ENCODE results near the gene TFPI.
"Not testable (repeated sequence)": the region's sequence is repeated elsewhere in the genome, so short reads cannot be mapped to it uniquely, and the experiment has no call there.

The TFPI gene

GRCh38 chr2:187544371-187545080 is 9.7 kb downstream of the TFPI start:
- POLR2A ChIA-PET (ENCODE audit: low non-redundant PET), result no interaction called here
- no peak overlapping the region for H3K27ac ChIP-seq
- no peak for TF ChIP-seq CTCF (conservative IDR thresholded peaks at IDR 0.05; ENCODE audit: low read depth)
- no peak for DNase-seq (ENCODE audit: low spot score)
- CTCF ChIA-PET, result no interaction called here

- no peak for TF ChIP-seq CTCF (conservative IDR thresholded peaks at IDR 0.05; ENCODE audit: low read depth)
- CTCF ChIA-PET, result interaction anchor here (0.8 kb wide), 1 partner anchor 44 kb away, joined by 4 read pairs; no protein-coding TSS in a partner anchor
- POLR2A ChIA-PET (ENCODE audit: low non-redundant PET), result no interaction called here
- H3K27ac ChIP-seq, result no peak overlapping the region
- DNase-seq (ENCODE audit: low spot score), result no peak
These were observed 10.7 kb downstream of the TFPI start for GRCh38 chr2:187543488-187543887.

GRCh38 chr2:187542123-187542522 is 12.1 kb downstream of the TFPI start:
- ChIA-PET POLR2A (ENCODE audit: low non-redundant PET) (no interaction called here), CTCF (no interaction called here)
- no peak overlapping the region for H3K27ac ChIP-seq
- no peak for DNase-seq (ENCODE audit: low spot score)
- TF ChIP-seq CTCF (conservative IDR thresholded peaks at IDR 0.05; ENCODE audit: low read depth), result no peak

- no peak for TF ChIP-seq CTCF (conservative IDR thresholded peaks at IDR 0.05; ENCODE audit: low read depth)
- CTCF ChIA-PET, result no interaction called here
- DNase-seq (ENCODE audit: low spot score), result peak; percentile 20
- no peak overlapping the region for H3K27ac ChIP-seq
- POLR2A ChIA-PET (ENCODE audit: low non-redundant PET), result no interaction called here
These were observed 12.8 kb downstream of the TFPI start for GRCh38 chr2:187541086-187542085.

GRCh38 chr2:187538222-187538621 is 16.0 kb downstream of the TFPI start:
- CTCF ChIA-PET; POLR2A ChIA-PET (ENCODE audit: low non-redundant PET); H3K27ac ChIP-seq; DNase-seq (ENCODE audit: low spot score): not testable (repeated sequence)

- CTCF ChIA-PET, result not testable (repeated sequence)
These were observed 18.9 kb downstream of the TFPI start for GRCh38 chr2:187535381-187535780.

GRCh38 chr2:187532333-187533120 is 21.7 kb downstream of the TFPI start:
- H3K27ac ChIP-seq, result no peak overlapping the region
- ChIA-PET CTCF (interaction anchor here (0.6 to 2.2 kb wide), 2 partner anchors 16 to 33 kb away, joined by 3 to 7 read pairs; no protein-coding TSS in a partner anchor), POLR2A (ENCODE audit: low non-redundant PET) (no interaction called here)
- TF ChIP-seq CTCF (conservative IDR thresholded peaks at IDR 0.05; ENCODE audit: low read depth), result no peak
- no peak for DNase-seq (ENCODE audit: low spot score)

More at GRCh38 chr2:187535381-187535780, 18.9 kb downstream of the TFPI start:
- DNase-seq (ENCODE audit: low spot score); POLR2A ChIA-PET (ENCODE audit: low non-redundant PET); H3K27ac ChIP-seq: not testable (repeated sequence)

All from RWPE1 (cell line).